ENCODE results near the gene IRX2.

- TF ChIP-seq EZH2 (IDR thresholded peaks at IDR 0.05; ENCODE audit: borderline replicate concordance, low read depth, low read length, severe bottlenecking) (no peak), CTCF (IDR thresholded peaks at IDR 0.05; ENCODE audit: extremely low read depth in 1 of 2, insufficient read depth in 1 of 2, low read depth in 1 of 2, low read length in 2 of 2) (no peak), POLR2A (IDR thresholded peaks at IDR 0.05; ENCODE audit: low read depth, low read length) (no peak), POLR2AphosphoS5 (IDR thresholded peaks at IDR 0.05; ENCODE audit: insufficient read depth, low read depth, low read length) (no peak), JUN (IDR thresholded peaks at IDR 0.05; ENCODE audit: borderline replicate concordance, insufficient read depth, insufficient read length, low read depth) (no peak)
Observed at GRCh38 chr5:2702096-2702879, 49.2 kb downstream of the IRX2 start.
